GM12878 (cell line): ENCODE data around the gene SELENOH. TPM values are rescaled to one million over a fixed set of nuclear protein-coding genes. Genes with fewer than 3 reads are reported as not detected.

Experiments used
- ATAC-seq: fragments of 200-7000 bp; cut with Tn5 transposase; 3 replicates; pipeline ENCODE4 v1.9.1; 2020; ENCODE audit warnings: mild to moderate bottlenecking, moderate library complexity
- BruUV-seq: library from RNA; stranded (reverse); fragments of 400-500 nt; replicated peaks from 2 replicates; lab custom pipeline; 2021; lab: Mats Ljungman, UMichigan
- CTCF ChIA-PET: fragments of 300-600 bp; sonication (Branson Sonifier 250); formaldehyde crosslinking; extraction: SDS; loops from one replicate; lab custom pipeline; 2021; ENCODE audit warnings: inconsistent platforms; lab: Yijun Ruan, JAX
- POLR2A ChIA-PET: fragments of 350-600 bp; formaldehyde crosslinking; extraction: SDS; loops from one replicate; lab custom pipeline; 2021; ENCODE audit warnings: inconsistent platforms; lab: Charles Lee
- RAD21 ChIA-PET: fragments of 300-600 bp; sonication (Branson Sonifier 250); formaldehyde crosslinking; loops from one replicate; lab custom pipeline; 2023; ENCODE audit warnings: antibody characterized with exemption; ENCODE audit not compliant: unreplicated experiment; lab: Charles Lee
- SMC1A ChIA-PET: fragments of 300-600 bp; sonication (Branson Sonifier 250); formaldehyde crosslinking; loops from one replicate; lab custom pipeline; 2023; ENCODE audit not compliant: unreplicated experiment, uncharacterized antibody; lab: Charles Lee
- DNase-seq: peaks from one replicate; pipeline ENCODE4 v3.0.0-alpha.2; 2011; ENCODE audit warnings: low read depth, low spot score
- FAIRE-seq: peaks from 3 replicates; lab custom pipeline; 2011; peaks lifted over from hg19 to GRCh38; lab: Jason Lieb, UNC
- H2AFZ ChIP-seq: 2 replicates; pipeline ENCODE4 v1.6.0; 2011; ENCODE audit warnings: low read depth, low read length, control low read depth; ENCODE audit not compliant: control insufficient read depth
- H3K27ac ChIP-seq: 2 replicates; pipeline ENCODE4 v1.5.1; 2011; ENCODE audit warnings: control low read depth; ENCODE audit not compliant: control insufficient read depth, insufficient read depth
- H3K27me3 ChIP-seq, 2 experiments: replicated peaks in 1 of 2; 2 replicates each; pipeline versions ENCODE4 v1.6.0 to v1.6.1; 2011; ENCODE audit warnings: low read length in 1 of 2; ENCODE audit not compliant: control insufficient read depth in 2 of 2, insufficient read depth in 2 of 2
- H3K36me3 ChIP-seq, 2 experiments: 2 replicates each; pipeline ENCODE4 v1.5.1; 2011; ENCODE audit warnings: low read length in 1 of 2; ENCODE audit not compliant: control insufficient read depth in 2 of 2, insufficient read depth in 2 of 2
- H3K4me1 ChIP-seq: 2 replicates; pipeline ENCODE4 v1.6.1; 2011; ENCODE audit warnings: mild to moderate bottlenecking, low read length, moderate library complexity, mixed read lengths; ENCODE audit not compliant: control insufficient read depth, insufficient read depth
- H3K4me2 ChIP-seq: 2 replicates; pipeline ENCODE4 v1.6.0; 2011; ENCODE audit warnings: control low read depth; ENCODE audit not compliant: control insufficient read depth, insufficient read depth
- H3K4me3 ChIP-seq: fragments of 200-600 bp; sonication (generic); 2 replicates; pipeline ENCODE4 v1.5.1; 2016
- H3K79me2 ChIP-seq: 2 replicates; pipeline ENCODE4 v1.6.0; 2011; ENCODE audit warnings: low read length; ENCODE audit not compliant: control insufficient read depth, insufficient read depth
- H3K9ac ChIP-seq: 2 replicates; pipeline ENCODE4 v1.8.0; 2011; ENCODE audit warnings: low read length, control low read depth, mixed read lengths; ENCODE audit not compliant: control insufficient read depth, insufficient read depth
- H3K9me3 ChIP-seq: replicated peaks from 3 replicates; pipeline ENCODE4 v1.5.1; 2011; ENCODE audit warnings: mild to moderate bottlenecking, low read length; ENCODE audit not compliant: control insufficient read depth, insufficient read depth
- H4K20me1 ChIP-seq: 2 replicates; pipeline ENCODE4 v1.6.0; 2011; ENCODE audit not compliant: control insufficient read depth, insufficient read depth
- ATF7 ChIP-seq: fragments of 450-650 bp; IDR thresholded peaks from 2 replicates; pipeline ENCODE4 v1.6.1; 2016; ENCODE audit warnings: low read depth, mild to moderate bottlenecking
- CHD1 ChIP-seq: IDR thresholded peaks from 2 replicates; pipeline ENCODE4 v1.6.1; 2012; ENCODE audit warnings: low read depth, low read length, improper control_type of control experiment
- ETV6 ChIP-seq, 2 experiments: fragments of 450-650 bp in 1 of 2; IDR thresholded peaks in 1 of 2; conservative IDR thresholded peaks in 1 of 2; 2 replicates each; pipeline ENCODE4 v1.6.1; 2014; ENCODE audit warnings: antibody characterized with exemption in 1 of 2, borderline replicate concordance in 1 of 2, low read depth in 1 of 2, mild to moderate bottlenecking in 1 of 2, moderate library complexity in 1 of 2
- POLR2A ChIP-seq: IDR thresholded peaks from 2 replicates; pipeline ENCODE4 v1.6.1; 2011; ENCODE audit warnings: low read depth, mild to moderate bottlenecking, low read length
- ZNF217 ChIP-seq: fragments of 450-650 bp; IDR thresholded peaks from 2 replicates; pipeline ENCODE4 v1.6.1; 2017; ENCODE audit warnings: antibody characterized with exemption, mild to moderate bottlenecking
- ZNF384 ChIP-seq: IDR thresholded peaks from 2 replicates; pipeline ENCODE4 v1.6.1; 2012; ENCODE audit warnings: low read depth, mild to moderate bottlenecking, low read length, improper control_type of control experiment, borderline replicate concordance
- ZZZ3 ChIP-seq: IDR thresholded peaks from 2 replicates; pipeline ENCODE4 v1.6.1; 2011; ENCODE audit warnings: low read depth; ENCODE audit not compliant: control insufficient read depth, insufficient read length
- WGBS: methylation state at CpG from one replicate; pipeline ENCODE4 v1.1.6; 2016; ENCODE audit warnings: low lambda C conversion rate; ENCODE audit not compliant: insufficient replicate concordance, insufficient coverage; ENCODE audit errors: missing lambda C conversion rate; 5-methylcytosine and 5-hydroxymethylcytosine counted together
- in situ Hi-C: fragments of 300-500 bp; cut with MboI; formaldehyde crosslinking; loops from 9 replicates; pipeline ENCODE4 v1.14.3; 2018; ENCODE audit warnings: mixed read lengths
- intact Hi-C: fragments of 100-400 bp; cut with micrococcal nuclease; formaldehyde crosslinking; loops from one replicate; pipeline ENCODE4 v1.14.2; 2022; ENCODE audit not compliant: unreplicated experiment
- polyA plus RNA-seq, 11 experiments: library from polyadenylated mRNA; depleted of rRNA in 4 of 11; unstranded in 6 of 11; stranded (reverse) in 5 of 11; fragments of >200 nt; fragmentation: Nextera tagmentation in 4 of 11; fragmentation: Illumina TruSeq in 1 of 11; extraction: Ambion mirVana in 4 of 11; extraction: Trizol in 1 of 11; gene quantifications; 1 replicate in 1 of 11; 2 replicates in 10 of 11; pipeline versions ENCODE4 v1.2.1 to v1.2.3, GENCODE V29; 2011 to 2016; ENCODE audit warnings: inconsistent platforms in 2 of 11, missing spikeins in 2 of 11, low read depth in 1 of 11
- total RNA-seq, 4 experiments: library from RNA; depleted of rRNA in 3 of 4; stranded (reverse); fragments of >200 nt in 3 of 4; fragmentation: Illumina TruSeq in 1 of 4; extraction: Trizol in 1 of 4; gene quantifications; 2 replicates each; pipeline versions ENCODE4 v1.2.1 to v1.2.3, GENCODE V29; 2013 to 2021
- TF ChIP-seq, protein P1 (sequence below): fragments of 450-650 bp; IDR thresholded peaks from 2 replicates; pipeline ENCODE4 v1.6.1; 2017; ENCODE audit warnings: borderline replicate concordance

SELENOH gene
- total and polyA plus RNA-seq, 10 of the 15 experiments (the other 5 are each of a cell fraction or from before 2014, with no cell fraction given): 20.3 to 458 (median 200) TPM

DNA sequence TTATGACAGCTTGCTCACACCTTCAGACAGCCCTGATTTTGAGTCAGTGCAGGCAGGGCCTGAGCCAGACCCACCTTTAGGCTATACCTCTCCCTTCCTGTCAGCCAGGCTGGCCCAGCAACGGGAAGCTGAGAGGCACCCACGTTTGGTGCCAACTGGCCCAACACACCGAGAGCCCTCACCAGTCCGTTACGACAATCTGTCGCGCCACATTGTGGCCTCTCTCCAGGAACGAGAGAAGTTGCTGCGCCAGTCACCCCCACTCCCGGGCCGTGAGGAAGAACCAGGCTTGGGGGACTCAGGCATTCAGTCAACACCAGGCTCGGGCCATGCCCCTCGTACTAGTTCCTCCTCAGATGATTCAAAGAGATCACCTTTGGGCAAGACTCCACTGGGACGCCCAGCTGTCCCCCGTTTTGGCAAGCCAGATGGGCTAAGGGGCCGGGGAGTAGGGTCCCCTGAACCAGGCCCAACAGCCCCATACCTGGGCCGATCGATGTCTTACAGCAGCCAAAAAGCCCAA, 42.4 kb upstream of the SELENOH start:
- WGBS: 98% methylated on average over 17 of the region's 18 CpGs

More for the DNA sequence above, 42.4 kb upstream of the SELENOH start:
- H3K4me1 ChIP-seq: no peaks in the 10 kb centered on the region
- SMC1A ChIA-PET: interaction anchor here (1.0 to 1.5 kb wide), 4 partner anchors 11 to 350 kb away, joined by 3 to 4 read pairs (median 3); no protein-coding TSS in a partner anchor
- no peak overlapping the region for H3K4me2 ChIP-seq
- FAIRE-seq (no peak), ATAC-seq (no peak; the same call in 2 of the 3 replicates), DNase-seq (no peak)
- H3K36me3 ChIP-seq: peaks cover 26 to 41% of the 10 kb centered on the region in 2 experiments
- CTCF ChIA-PET: interaction anchor here (0.6 to 1.4 kb wide), 3 partner anchors 9 to 873 kb away, joined by 3 to 4 read pairs (median 4); no protein-coding TSS in a partner anchor
- no TSS peak for BruUV-seq
- no peak overlapping the region for H3K27ac ChIP-seq
- H3K27me3 ChIP-seq: no peaks in the 10 kb centered on the region
- no peak overlapping the region for H3K9ac ChIP-seq
- intact Hi-C loops: no loop called here
- in situ Hi-C loops: no loop called here
- TF ChIP-seq ZZZ3: no peak
- TF ChIP-seq CHD1: no peak
- no peak for TF ChIP-seq ETV6 (conservative IDR thresholded peaks at IDR 0.05 in 1 of 2, IDR thresholded peaks at IDR 0.05 in 1 of 2; ENCODE audit: borderline replicate concordance in 1 of 2, low read depth in 1 of 2)
- peak; percentile 61 for TF ChIP-seq POLR2A
- TF ChIP-seq ZNF384: no peak
- TF ChIP-seq ATF7: no peak
- no peak for TF ChIP-seq ZNF217
- TF ChIP-seq, protein P1, sequence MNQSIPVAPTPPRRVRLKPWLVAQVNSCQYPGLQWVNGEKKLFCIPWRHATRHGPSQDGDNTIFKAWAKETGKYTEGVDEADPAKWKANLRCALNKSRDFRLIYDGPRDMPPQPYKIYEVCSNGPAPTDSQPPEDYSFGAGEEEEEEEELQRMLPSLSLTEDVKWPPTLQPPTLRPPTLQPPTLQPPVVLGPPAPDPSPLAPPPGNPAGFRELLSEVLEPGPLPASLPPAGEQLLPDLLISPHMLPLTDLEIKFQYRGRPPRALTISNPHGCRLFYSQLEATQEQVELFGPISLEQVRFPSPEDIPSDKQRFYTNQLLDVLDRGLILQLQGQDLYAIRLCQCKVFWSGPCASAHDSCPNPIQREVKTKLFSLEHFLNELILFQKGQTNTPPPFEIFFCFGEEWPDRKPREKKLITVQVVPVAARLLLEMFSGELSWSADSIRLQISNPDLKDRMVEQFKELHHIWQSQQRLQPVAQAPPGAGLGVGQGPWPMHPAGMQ: no peak
- H3K79me2 ChIP-seq: no peaks in the 10 kb centered on the region
- RAD21 ChIA-PET: interaction anchor here (1.3 kb wide), 1 partner anchor 102 kb away, joined by 4 read pairs; no protein-coding TSS in a partner anchor
- H4K20me1 ChIP-seq: no peaks in the 10 kb centered on the region
- no peak overlapping the region for H3K4me3 ChIP-seq
- H3K9me3 ChIP-seq: no peaks in the 10 kb centered on the region
- POLR2A ChIA-PET: interaction anchor here (0.5 to 1.4 kb wide), 2 partner anchors 10 to 33 kb away, joined by 3 read pairs; no protein-coding TSS in a partner anchor
- no peak overlapping the region for H2AFZ ChIP-seq
